Cardiac fibroblast (primary cell): ENCODE measurements around the gene ADM2.

Experiments used
- DNase-seq, 2 donors: peaks; one replicate each; pipeline versions ENCODE4 v3.0.0 to v3.0.0-alpha.2; 2010; ENCODE audit warnings: low read depth in 2 of 2
- H3K4me3 ChIP-seq, 2 donors: replicated peaks in 1 of 2; 1 replicate in 1 of 2; 2 replicates in 1 of 2; pipeline ENCODE4 v1.5.1; 2011; ENCODE audit warnings: low read depth in 2 of 2, low read length in 2 of 2, mild to moderate bottlenecking in 2 of 2, moderate library complexity in 1 of 2
- TF ChIP-seq, protein P1 (sequence below): IDR thresholded peaks from one replicate; pipeline ENCODE4 v1.5.1; 2011; ENCODE audit warnings: low read depth, mild to moderate bottlenecking, low read length, inconsistent platforms

ADM2 gene

DNA sequence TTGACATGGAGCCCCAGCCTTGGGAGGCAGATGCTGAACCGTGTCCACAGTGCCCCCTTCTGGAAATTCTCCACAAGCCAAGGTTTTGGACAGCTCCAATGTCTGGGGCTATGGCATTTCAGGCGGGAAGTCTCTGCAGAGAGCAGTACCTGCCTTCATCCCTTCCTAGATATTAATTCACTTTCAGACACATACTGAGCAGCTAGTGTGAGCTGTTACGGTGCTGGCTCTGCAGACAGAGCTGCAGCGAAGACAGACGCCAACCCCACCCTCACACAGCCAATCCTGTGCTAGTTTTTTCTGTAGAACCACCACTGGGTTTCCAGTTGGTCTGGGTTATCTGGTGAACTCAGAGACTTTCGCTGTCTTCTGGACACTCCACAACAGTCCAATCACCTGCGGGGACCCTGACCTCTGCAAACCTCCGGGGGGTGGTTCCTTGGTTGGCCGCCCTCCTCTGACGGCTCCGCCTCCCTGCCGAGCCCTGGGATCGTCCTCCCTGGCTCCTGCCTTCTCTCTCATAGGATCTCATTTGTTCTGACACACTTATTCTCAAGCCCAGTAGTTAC, 17.1 kb downstream of the ADM2 start:
- TF ChIP-seq, protein P1, sequence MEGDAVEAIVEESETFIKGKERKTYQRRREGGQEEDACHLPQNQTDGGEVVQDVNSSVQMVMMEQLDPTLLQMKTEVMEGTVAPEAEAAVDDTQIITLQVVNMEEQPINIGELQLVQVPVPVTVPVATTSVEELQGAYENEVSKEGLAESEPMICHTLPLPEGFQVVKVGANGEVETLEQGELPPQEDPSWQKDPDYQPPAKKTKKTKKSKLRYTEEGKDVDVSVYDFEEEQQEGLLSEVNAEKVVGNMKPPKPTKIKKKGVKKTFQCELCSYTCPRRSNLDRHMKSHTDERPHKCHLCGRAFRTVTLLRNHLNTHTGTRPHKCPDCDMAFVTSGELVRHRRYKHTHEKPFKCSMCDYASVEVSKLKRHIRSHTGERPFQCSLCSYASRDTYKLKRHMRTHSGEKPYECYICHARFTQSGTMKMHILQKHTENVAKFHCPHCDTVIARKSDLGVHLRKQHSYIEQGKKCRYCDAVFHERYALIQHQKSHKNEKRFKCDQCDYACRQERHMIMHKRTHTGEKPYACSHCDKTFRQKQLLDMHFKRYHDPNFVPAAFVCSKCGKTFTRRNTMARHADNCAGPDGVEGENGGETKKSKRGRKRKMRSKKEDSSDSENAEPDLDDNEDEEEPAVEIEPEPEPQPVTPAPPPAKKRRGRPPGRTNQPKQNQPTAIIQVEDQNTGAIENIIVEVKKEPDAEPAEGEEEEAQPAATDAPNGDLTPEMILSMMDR, result peak; percentile 85
- H3K4me3 ChIP-seq, result no peak overlapping the region
- DNase-seq, result peak; percentile 70 to 71

DNA sequence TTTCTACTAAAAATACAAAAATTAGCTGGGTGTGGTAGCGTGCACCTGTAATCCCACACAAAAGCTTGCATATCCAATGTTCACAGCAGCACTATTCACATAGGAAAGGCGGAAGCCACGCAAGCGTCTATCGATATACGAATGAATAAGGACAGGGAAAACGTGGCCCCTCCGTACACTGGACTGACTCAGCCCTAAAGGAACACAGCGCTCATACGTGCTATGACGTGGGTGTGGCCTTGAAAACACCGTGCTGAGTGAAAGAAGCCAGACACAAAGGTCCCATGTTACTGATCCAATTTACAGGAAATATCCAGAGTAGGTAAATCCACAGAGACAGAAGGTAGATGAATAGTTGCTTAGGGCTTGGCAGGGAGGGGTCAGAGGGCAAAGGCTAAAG, 19.1 kb downstream of the ADM2 start:
- no peak overlapping the region for H3K4me3 ChIP-seq
- TF ChIP-seq, protein P1, result no peak
- DNase-seq, result no peak

DNA sequence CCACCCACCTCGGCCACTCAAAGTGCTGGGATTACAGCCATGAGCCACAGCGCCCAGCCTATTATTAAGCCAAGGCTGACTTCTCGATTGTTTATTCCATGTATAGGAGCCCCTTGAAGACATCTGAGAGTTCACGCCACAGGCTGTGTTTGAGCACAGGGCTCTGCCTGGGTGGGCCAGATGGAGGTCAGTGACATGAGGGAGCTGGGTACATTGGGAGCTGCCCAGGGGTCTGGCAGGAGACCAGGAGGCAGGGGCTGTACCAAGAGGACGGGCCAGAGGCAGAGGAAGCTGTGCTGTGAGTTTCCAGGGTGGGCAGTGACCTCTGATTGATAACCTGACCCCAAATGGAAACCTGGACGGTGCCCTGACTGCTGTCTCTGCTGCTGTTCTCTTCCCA, 20.8 kb downstream of the ADM2 start:
- no peak overlapping the region for H3K4me3 ChIP-seq
- TF ChIP-seq, protein P1, result no peak
- DNase-seq, result no peak

DNA sequence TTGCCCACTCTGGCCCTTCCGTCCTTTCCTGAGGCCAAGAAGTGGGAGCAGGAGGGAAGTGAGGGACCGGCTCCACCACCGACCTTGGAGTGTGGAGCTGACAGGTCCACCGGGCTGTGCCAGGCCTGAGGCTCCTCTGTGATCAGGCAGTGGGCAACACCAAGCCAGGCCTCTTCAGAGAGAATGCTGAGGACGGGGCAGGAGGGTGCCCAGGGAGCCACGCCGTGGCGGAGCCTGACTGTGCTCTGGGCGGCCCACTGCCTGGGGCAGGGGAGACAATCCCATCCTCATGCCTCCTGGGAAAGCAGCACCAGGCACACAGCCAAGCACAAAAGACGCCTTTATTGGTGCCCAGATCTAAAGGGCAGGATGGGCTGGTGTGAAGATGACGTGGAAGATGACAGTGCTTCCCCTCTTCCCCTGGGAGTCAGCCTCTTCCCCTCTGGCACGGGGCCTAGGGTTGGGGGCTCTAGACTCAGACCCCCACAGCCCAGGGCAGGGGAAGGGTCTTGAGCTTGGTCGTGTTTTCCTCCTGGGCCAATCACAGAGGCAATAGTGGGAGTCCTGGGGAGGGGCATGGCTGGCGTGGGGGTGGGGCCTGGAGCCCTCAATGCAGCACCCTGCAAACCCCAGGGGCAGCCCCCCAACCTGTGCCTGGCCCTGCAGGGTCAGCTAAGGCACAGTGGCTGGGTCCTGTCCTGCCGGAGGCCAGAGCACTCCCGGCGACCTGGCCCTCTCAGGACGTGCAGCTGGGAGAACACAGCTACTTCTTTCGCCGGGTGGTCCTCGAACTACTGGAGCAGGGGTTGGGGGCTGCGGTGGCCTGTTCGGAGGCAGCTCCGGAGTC, 21.5 kb downstream of the ADM2 start:
- no peak overlapping the region for H3K4me3 ChIP-seq
- TF ChIP-seq, protein P1, result no peak
- DNase-seq, result no peak

DNA sequence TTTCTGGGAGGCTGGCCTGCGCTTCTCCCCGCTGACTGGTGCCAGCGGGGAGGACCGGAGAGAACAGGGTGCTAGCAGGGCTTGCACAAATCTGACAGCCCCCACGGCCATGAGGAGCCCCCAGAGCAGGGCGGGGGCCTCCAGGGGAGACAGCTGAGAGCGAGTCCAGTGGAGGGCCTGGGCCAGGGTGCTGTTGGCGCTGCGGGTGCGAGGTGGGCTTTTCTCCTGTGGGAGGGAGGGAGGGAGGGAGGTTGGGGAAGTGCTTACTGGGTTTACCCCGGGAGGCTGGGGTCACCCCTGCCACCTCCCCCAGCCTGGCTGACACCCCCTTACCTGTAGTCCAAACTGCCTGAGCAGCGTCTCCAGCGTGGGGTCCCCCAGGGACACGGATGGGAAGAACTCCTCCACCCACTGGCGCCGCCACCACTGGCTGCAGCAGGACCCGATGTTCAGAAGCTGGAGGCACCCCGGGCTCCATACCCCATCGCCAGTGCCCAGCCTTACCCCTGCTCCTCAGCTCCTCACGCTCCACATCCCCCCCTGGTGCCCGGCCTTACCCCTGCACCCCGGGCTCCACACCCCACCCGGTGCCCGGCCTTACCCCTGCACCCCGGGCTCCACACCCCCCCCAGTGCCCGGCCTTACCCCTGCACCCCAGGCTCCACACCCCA, 22.3 kb downstream of the ADM2 start:
- H3K4me3 ChIP-seq, result no peak overlapping the region
- TF ChIP-seq, protein P1, result no peak
- DNase-seq, result no peak

DNA sequence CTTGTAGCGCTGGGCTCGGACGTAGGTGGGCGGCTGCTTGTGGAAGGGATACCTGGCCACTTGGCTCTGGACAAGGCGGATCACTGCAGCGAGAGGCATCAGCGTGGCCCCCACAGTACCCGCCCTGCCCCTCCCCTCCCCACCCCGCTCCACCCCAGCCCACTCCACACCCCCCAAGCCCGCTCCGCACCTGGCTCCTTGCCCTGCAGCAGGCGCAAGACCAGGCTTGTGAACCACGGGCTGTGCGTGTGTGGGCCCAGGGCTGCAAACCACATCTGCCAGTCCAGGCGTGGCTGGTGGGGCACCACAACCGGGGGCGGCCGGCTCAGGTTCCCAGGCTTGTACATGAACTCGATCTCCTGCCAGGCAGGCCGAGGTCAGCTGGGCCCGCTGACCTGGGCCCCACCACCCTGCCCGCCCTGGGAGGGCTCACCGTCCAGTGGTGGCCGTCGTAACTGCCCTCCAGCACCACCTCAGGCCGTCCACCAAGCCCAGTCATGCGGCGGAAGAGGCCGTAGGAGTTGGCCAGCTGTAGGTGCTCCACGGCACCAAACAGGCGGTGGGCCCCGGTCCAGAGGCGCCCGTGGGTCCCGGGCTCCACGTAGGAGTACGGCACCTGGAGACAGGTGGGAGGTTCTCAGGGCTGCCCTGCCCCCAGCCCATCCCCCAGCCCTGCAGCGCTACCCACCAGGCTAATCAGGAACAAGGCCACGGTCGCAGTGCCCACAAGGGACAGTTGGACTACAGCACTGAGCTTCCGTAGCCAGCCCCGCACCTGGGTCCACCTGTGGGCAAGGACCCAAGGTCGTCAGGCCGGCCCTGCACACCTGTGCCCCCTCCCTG, 23.2 kb downstream of the ADM2 start:
- no peak overlapping the region for H3K4me3 ChIP-seq
- TF ChIP-seq, protein P1, result no peak
- DNase-seq, result no peak
